IPS-NIHi7 (cell line): Measurements from ENCODE around the gene VASH1.
A peak's percentile ranks its signal among the peaks of the same experiment; 100 is the strongest.
"Not testable (repeated sequence)": the region's sequence is repeated elsewhere in the genome, so short reads cannot be mapped to it uniquely, and the experiment has no call there.

ENCODE experiments used
- DNase-seq: peaks from one replicate; pipeline ENCODE4 v3.0.0; 2012; ENCODE audit warnings: mixed read lengths; ENCODE audit errors: extremely low spot score

The VASH1 gene

GRCh38 chr14:76761136-76761959 lies at the start of gene VASH1:
Gene VASH1 (plus strand): TSS chr14:76761468. CDS start chr14:76762822, 1,354 bp downstream.
- DNase-seq, result peak; percentile 86

GRCh38 chr14:76713121-76713520 lies 48.1 kb upstream of the VASH1 start:
- DNase-seq, result no peak

- no peak for DNase-seq
Measured at GRCh38 chr14:76714470-76714869, 46.8 kb upstream of the VASH1 start.

GRCh38 chr14:76715101-76715500 lies 46.2 kb upstream of the VASH1 start:
- DNase-seq, result no peak

DNA sequence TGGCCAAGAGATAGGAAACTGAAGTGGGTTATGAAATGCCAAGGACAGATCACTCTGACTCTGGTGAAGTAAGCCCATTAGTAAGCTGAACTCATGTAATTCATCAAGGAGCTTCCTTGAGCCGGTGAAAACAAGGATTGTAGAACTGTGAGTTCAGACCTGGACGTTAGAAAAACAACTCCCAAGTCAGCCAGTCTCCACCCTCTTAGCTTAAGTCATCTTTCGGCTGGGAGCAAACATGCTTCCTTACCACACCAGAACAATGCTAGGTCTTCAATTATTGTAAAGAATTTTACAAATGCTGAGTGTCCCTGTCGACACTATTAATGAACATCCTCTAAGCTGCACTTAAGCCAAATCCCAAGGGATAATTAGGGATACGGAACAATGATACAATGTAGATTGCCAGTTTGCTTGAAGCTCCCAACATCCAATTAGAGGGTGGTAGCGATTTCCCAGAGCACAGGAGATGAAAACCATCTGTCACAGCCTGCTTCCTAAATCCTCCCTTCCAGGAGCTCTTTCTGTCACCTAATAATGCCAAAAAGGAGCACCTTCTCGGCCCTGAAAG lies 45.7 kb upstream of the VASH1 start:
- no peak for DNase-seq

GRCh38 chr14:76716285-76716684 lies 45.0 kb upstream of the VASH1 start:
- no peak for DNase-seq

GRCh38 chr14:76717508-76718290 lies 43.6 kb upstream of the VASH1 start:
- DNase-seq, result no peak

GRCh38 chr14:76718306-76719040 lies 42.8 kb upstream of the VASH1 start:
- DNase-seq, result no peak

DNA sequence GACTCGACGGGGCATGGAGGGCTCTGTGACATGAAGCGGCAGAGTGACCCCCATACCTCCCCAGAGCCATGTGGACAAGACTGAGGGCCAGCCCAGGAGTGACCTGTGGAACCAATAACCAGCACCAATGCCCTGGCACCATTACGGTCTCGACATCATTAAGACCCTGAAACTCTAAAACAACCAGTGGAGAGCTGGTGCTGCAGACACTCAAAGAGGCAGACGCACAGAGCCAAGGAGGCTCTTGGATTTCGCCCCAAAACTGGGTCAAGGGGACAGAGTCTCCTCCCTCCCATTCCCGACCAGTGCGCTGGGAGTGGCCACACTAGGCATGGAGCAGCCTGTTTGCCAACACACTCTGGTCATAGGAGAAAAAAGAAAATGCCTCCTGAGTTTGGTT lies 41.6 kb upstream of the VASH1 start:
- DNase-seq, result no peak

- DNase-seq, result peak; percentile 79
Measured at GRCh38 chr14:76720382-76720813, 40.9 kb upstream of the VASH1 start.

DNA sequence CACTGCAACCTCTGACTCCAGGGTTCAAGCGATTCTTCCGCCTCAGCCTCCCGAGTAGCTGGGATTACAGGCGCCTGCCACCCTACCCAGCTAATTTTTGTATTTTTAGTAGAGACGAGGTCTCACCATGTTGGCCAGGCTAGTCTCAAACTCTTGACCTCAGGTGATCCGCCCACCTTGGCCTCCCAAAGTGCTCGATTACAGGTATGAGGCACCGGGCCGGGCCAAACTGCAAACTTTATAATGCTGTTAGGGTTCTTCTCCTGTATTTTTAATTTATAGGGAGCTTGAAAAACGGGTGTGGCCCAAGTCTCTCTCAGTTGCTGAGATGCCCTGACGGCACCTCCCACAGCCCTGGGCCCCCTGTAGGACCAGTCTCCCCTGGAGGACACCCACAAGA lies 39.8 kb upstream of the VASH1 start:
- not testable (repeated sequence) for DNase-seq

- no peak for DNase-seq
Measured at GRCh38 chr14:76724651-76725550, 36.4 kb upstream of the VASH1 start.

GRCh38 chr14:76726551-76726970 lies 34.7 kb upstream of the VASH1 start:
- DNase-seq, result no peak

DNA sequence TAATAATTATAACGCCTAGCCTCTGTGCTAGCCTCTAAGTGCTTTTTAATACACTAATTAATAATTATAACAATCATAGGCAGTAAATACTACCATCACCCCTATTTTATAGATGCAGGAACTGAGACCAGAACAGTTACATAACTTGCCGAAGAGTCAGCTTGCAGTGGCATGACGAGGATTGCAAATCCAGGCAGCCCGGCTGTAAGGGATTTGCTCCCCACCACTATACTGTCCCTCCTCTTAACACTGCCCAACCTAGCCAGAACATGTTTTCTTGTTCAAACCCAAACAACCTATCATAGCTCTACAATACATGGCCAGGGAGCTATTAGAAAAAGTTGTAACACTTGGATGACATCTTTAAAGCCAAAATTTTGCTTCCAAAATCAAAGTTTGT lies 33.9 kb upstream of the VASH1 start:
- no peak for DNase-seq

DNA sequence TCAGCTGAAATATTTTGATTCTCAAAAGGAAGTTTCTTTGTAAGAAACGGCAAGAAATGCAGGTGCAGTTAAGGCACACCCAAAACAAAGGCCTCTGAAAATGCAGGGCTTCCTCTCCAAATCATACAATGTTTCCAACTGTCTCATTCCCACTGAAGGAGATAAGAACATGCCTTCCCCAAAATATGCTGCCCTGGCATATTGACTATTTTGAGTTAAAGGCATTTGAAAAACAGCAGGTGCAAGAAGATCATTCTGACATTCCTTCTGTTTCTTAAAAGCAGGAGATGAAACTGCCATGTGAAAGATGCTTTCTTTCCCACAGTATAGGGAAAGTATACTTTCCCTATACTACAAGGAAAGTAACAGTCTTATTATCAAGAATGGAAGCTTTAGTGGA lies 33.4 kb upstream of the VASH1 start:
- DNase-seq, result no peak

GRCh38 chr14:76729258-76729657 lies 32.0 kb upstream of the VASH1 start:
- DNase-seq, result no peak

- DNase-seq, result no peak
Measured at GRCh38 chr14:76729953-76730505, 31.2 kb upstream of the VASH1 start.

GRCh38 chr14:76734501-76734900 lies 26.8 kb upstream of the VASH1 start:
- DNase-seq, result not testable (repeated sequence)

DNA sequence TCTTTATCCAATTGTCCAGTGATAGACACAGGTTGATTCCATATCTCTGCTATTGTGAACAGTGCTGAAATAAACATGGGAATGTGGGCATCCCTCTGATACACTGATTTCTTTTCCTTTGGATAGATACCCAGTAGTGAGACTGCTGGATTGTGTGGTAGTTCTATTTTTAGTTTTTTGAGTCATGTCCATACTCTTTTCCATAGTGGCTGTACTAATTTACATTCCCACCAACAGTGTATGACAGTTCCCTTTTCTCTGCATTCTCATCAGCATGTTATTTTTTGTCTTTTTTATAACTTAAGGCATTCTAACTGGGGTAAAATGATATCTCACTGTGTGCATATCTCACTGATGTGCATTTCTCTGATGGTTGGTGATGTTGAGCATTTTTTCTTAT lies 24.8 kb upstream of the VASH1 start:
- no peak for DNase-seq

DNA sequence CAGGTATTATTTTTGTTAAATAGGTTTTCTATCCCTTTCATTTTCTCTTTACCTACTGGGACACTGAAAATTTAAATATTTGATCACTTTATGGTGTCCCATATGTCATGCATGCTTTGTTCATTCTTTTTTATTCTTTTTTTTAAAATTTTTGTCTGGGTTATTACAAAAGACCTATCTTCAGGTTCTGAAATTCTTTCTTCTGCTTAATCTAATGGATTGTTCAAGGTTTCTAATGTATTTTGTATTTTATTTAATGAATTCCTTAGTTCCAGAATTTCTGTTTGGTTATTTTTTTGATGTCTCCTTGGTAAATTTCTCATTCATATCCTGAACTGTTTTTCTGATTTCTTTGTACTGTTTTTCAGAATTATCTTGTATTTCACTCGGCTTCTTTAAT lies 20.2 kb upstream of the VASH1 start:
- DNase-seq, result no peak

GRCh38 chr14:76742185-76742584 lies 19.1 kb upstream of the VASH1 start:
- no peak for DNase-seq
